PC-9 (cell line): ENCODE measurements around the gene MYO1H.

Experiments used
- CTCF ChIP-seq: fragments of 200-600 bp; sonication (generic); conservative IDR thresholded peaks from 2 replicates; pipeline ENCODE4 v1.6.1; 2017; ENCODE audit warnings: mixed run types, antibody characterized with exemption, mild to moderate bottlenecking, moderate library complexity
- EZH2 ChIP-seq: fragments of 200-600 bp; sonication (generic); IDR thresholded peaks from 2 replicates; pipeline ENCODE4 v1.8.0; 2017; ENCODE audit warnings: antibody characterized with exemption, low read depth

GRCh38 chr12:109369831-109370230, 22.1 kb downstream of the MYO1H start:
- no peak for TF ChIP-seq CTCF
- TF ChIP-seq EZH2: no peak
